Suprapubic skin (tissue), 4 donors: ENCODE data around the gene KBTBD12. TPM values are rescaled to one million over a fixed set of nuclear protein-coding genes. Genes with fewer than 3 reads are reported as not detected.

Experiments
- DNase-seq, 2 donors: peaks; one replicate each; pipeline ENCODE4 v3.0.0-alpha.2; 2019; ENCODE audit warnings: low spot score in 2 of 2
- H3K27ac ChIP-seq: fragments of 200-600 bp; sonication (generic); one replicate; pipeline ENCODE4 v1.5.1; 2019
- H3K27me3 ChIP-seq: fragments of 200-600 bp; sonication (generic); one replicate; pipeline ENCODE4 v1.5.1; 2019
- H3K36me3 ChIP-seq: fragments of 200-600 bp; sonication (generic); one replicate; pipeline ENCODE4 v1.5.1; 2019
- H3K4me1 ChIP-seq: fragments of 200-600 bp; sonication (generic); one replicate; pipeline ENCODE4 v1.5.1; 2019
- H3K4me3 ChIP-seq: fragments of 200-600 bp; sonication (generic); one replicate; pipeline ENCODE4 v1.5.1; 2019; ENCODE audit warnings: mild to moderate bottlenecking
- H3K9me3 ChIP-seq: fragments of 200-600 bp; sonication (generic); one replicate; pipeline ENCODE4 v1.5.1; 2019
- CTCF ChIP-seq, 2 donors: fragments of 200-600 bp in 1 of 2; fragments of 450-650 bp in 1 of 2; sonication (generic) in 1 of 2; IDR thresholded peaks; one replicate each; pipeline ENCODE4 v1.5.1; 2016 to 2019; ENCODE audit warnings: antibody characterized with exemption in 2 of 2, mild to moderate bottlenecking in 1 of 2, moderate library complexity in 1 of 2
- EP300 ChIP-seq: sonication (generic); formaldehyde crosslinking; IDR thresholded peaks from one replicate; pipeline ENCODE4 v1.6.1; 2017; ENCODE audit warnings: antibody characterized with exemption
- POLR2A ChIP-seq, 2 donors: fragments of 450-650 bp; IDR thresholded peaks; one replicate each; pipeline ENCODE4 v1.6.1; 2017; ENCODE audit warnings: antibody characterized with exemption in 2 of 2, mild to moderate bottlenecking in 2 of 2, moderate library complexity in 2 of 2
- POLR2AphosphoS5 ChIP-seq, 3 donors: sonication (generic); formaldehyde crosslinking; IDR thresholded peaks; one replicate each; pipeline ENCODE4 v1.6.1; 2017; ENCODE audit warnings: antibody characterized with exemption in 3 of 3
- WGBS: methylation state at CpG from one replicate; pipeline ENCODE4 v1.1.5; 2018; 5-methylcytosine and 5-hydroxymethylcytosine counted together
- total RNA-seq, 4 donors: library from RNA; depleted of rRNA; stranded (reverse); fragments of >200 nt; gene quantifications; one replicate each; pipeline ENCODE4 v1.1.0, GENCODE V29; 2016

Gene KBTBD12
- total RNA-seq, 4 donors from 2014 or later, result 0.72 TPM; not detected in 3

GRCh38 chr3:127979473-127979872 is 64.4 kb downstream of the KBTBD12 start:
- Histone ChIP-seq H3K36me3 (no peaks in the 10 kb centered on the region), H3K4me3 (no peak overlapping the region), H3K27ac (no peak overlapping the region), H3K4me1 (no peaks in the 10 kb centered on the region), H3K9me3 (no peaks in the 10 kb centered on the region), H3K27me3 (no peaks in the 10 kb centered on the region)
- TF ChIP-seq CTCF (IDR thresholded peaks at IDR 0.05), result no peak
- no peak for TF ChIP-seq POLR2AphosphoS5 (IDR thresholded peaks at IDR 0.05)
- TF ChIP-seq POLR2A (IDR thresholded peaks at IDR 0.05), result no peak
- no peak for TF ChIP-seq EP300
- no peak for DNase-seq

- DNase-seq, result no peak
- TF ChIP-seq POLR2AphosphoS5 (IDR thresholded peaks at IDR 0.05) (no peak), EP300 (no peak), CTCF (IDR thresholded peaks at IDR 0.05) (no peak), POLR2A (IDR thresholded peaks at IDR 0.05) (no peak)
- Histone ChIP-seq H3K4me1 (no peaks in the 10 kb centered on the region), H3K9me3 (no peaks in the 10 kb centered on the region), H3K4me3 (no peak overlapping the region), H3K27me3 (no peaks in the 10 kb centered on the region), H3K27ac (no peak overlapping the region), H3K36me3 (no peaks in the 10 kb centered on the region)
Observed at GRCh38 chr3:127981097-127981496, 66.1 kb downstream of the KBTBD12 start.

GRCh38 chr3:127982155-127982554 is 67.1 kb downstream of the KBTBD12 start:
- Histone ChIP-seq H3K4me1 (no peaks in the 10 kb centered on the region), H3K4me3 (no peak overlapping the region), H3K9me3 (no peaks in the 10 kb centered on the region), H3K36me3 (no peaks in the 10 kb centered on the region), H3K27ac (no peak overlapping the region), H3K27me3 (no peaks in the 10 kb centered on the region)
- TF ChIP-seq CTCF (IDR thresholded peaks at IDR 0.05) (no peak), POLR2A (IDR thresholded peaks at IDR 0.05) (no peak), EP300 (no peak), POLR2AphosphoS5 (IDR thresholded peaks at IDR 0.05) (no peak)
- no peak for DNase-seq
- 77% methylated on average over 3 of the region's 3 CpGs for WGBS

GRCh38 chr3:127984241-127984975 is 69.4 kb downstream of the KBTBD12 start:
- no peak for DNase-seq

GRCh38 chr3:127985216-127985615 is 70.2 kb downstream of the KBTBD12 start:
- Histone ChIP-seq H3K4me1 (no peaks in the 10 kb centered on the region), H3K27ac (no peak overlapping the region), H3K36me3 (no peaks in the 10 kb centered on the region), H3K9me3 (no peaks in the 10 kb centered on the region), H3K4me3 (no peak overlapping the region), H3K27me3 (no peaks in the 10 kb centered on the region)
- TF ChIP-seq CTCF (IDR thresholded peaks at IDR 0.05) (no peak), EP300 (no peak), POLR2A (IDR thresholded peaks at IDR 0.05) (no peak), POLR2AphosphoS5 (IDR thresholded peaks at IDR 0.05) (no peak)
- DNase-seq, result no peak
- WGBS, result 86% methylated on average over 3 of the region's 4 CpGs

More at GRCh38 chr3:127984241-127984975, 69.4 kb downstream of the KBTBD12 start:
- no peak overlapping the region for H3K27ac ChIP-seq
- TF ChIP-seq POLR2AphosphoS5 (IDR thresholded peaks at IDR 0.05) (no peak), CTCF (IDR thresholded peaks at IDR 0.05) (no peak), POLR2A (IDR thresholded peaks at IDR 0.05) (no peak), EP300 (no peak)
- 78% methylated on average over 8 of the region's 8 CpGs for WGBS
- no peaks in the 10 kb centered on the region for H3K4me1 ChIP-seq
- no peak overlapping the region for H3K4me3 ChIP-seq
- no peaks in the 10 kb centered on the region for H3K27me3 ChIP-seq
- no peaks in the 10 kb centered on the region for H3K9me3 ChIP-seq
- no peaks in the 10 kb centered on the region for H3K36me3 ChIP-seq
